CD4-positive, alpha-beta T cell treated with Interleukin-12 subunit alpha and Interleukin-12 subunit beta, for 1 hour (primary cell): ENCODE measurements around the gene FAF2.

Source experiments
- DNase-seq: peaks from one replicate; pipeline ENCODE4 v3.0.0-alpha.2; 2020

FAF2 gene

DNA sequence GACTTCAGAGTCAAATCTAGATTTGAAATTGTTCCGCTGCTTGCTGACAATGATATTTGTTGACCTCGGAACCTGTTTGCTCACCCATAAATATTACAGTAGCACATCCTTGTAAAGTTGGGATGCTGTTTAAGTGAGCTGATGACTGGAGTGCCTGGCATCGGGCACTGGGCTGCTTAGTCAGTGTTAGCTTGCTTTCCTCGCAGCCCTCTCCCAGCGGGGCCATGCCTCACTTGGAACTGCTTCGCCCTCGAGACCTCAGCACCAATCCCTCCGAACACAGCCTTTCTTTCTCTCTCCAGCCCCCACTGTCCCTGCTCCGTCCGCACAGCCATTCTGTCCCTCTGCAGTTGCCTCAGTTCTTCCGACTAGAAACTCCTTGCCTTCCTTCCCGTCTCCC, 65.6 kb downstream of the FAF2 start:
- no peak for DNase-seq

DNA sequence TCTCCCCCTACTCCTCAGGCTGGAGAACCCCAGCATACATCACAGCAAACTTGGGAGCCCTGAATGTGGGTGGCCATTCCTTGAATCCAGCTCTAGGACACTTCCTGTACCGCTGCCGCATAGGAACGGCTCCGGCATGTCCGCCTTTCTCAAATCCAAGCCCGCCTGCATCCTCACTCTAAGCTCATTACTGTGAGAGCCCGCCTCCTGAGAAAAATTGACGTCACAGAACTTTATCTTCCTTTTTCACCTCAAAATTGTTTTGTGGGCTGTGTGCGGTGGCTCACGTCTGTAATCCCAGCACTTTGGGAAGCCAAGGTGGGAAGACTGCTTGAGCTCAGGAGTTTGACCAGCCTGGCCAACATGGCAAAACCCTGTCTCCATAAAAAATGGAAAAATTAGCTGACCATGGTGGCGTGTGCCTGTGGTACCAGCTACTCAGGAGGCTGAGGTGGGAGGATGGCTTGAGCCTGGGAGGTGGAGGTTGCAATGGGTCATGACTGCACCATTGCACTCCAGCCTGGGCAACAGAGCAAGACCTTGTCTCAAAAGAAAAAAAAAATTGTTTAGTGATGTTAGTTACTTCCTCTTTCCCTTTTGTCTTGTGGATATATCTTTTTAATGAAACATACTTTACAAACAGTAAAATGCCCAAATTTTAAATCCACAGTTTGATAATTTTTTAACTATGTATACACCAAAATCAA, 66.2 kb downstream of the FAF2 start:
- DNase-seq: no peak

DNA sequence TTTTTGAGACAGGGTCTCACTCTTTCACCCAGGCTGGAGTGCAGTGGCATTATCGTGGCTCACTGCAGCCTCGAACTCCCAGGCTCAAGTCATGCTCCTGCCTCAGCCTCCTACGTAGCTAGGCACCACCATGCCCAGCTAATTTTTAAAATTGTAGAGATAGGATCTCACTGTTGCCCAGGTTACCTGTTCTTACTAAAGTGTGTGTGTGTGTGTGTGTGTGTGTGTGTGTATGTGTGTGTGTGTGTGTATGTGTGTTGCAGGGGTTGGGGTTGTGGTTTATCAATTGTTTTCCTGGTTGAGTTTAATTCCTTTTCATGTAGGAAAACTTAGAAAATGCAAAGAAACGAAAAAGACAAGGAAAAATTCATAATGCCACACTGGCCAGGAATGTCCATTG, 67.2 kb downstream of the FAF2 start:
- no peak for DNase-seq

DNA sequence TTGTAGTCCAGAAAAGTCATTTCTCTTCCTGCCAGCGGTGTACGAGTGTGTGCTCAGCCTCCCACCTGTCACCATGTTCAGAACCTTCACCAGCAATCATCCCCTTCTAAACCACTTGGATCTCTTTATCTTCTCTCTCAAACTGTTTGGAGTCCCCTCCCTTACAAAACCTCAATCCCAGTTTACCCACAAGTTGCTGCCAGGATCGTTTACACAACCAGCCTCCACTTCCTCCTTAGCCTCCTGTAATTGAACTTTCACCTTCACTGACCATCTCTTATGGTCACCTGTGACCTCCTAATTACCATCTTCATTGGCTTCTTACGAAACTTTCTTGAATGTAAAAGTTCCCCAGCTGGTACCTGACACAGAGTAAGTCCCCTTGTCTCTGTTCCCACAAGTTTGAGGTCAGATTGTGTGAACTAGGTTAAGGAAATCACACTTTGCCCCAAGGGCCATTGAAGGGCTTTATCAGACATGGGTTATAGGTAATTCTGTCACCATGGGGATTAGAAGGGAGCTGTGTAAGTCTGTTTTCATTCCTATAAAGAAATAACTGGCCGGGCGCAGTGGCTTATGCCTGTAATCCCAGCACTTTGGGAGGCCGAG, 69.0 kb downstream of the FAF2 start:
- no peak for DNase-seq

DNA sequence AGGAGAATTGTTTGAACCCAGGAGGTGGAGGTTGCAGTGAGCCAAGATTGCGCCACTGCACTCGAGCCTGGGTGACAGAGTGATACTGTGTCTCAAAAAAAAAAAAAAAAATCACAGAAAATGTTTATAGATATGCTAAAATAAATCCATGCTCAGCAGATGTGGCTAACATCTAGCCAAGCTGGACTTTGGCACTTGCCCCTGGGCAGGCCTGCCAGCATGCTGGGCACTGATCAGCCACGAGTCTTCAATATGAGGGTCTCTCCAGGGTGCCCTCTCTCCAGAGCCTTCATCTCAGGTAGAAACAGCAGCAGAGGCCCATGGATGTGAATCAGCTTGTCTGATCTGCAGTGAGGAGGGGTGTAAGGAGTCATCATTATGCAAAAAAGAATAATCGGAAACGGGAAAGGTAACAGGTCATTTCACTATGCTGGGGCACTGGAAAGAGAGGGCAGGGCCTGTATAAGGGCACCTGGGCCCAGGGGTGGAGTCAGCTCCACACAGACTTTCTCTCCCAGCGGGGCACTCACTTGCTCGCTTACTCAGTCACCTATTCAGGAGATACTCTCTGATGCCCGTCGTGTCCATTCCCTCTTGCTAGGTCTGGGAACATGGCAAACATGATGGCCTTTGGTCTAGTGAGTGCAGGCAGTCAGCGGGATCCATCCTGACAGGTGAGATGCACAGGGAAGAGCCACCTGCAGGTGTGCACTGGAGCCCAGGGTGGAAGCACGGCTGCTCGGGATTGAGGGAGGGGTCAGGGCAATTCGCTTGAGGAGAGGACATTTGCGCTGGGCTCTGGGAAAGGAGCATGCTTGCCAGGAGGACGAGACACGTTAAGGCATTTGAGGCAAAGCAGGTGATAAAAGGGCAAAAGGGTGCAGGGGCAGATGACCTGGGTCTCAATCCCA, 71.9 kb downstream of the FAF2 start:
- DNase-seq: no peak

DNA sequence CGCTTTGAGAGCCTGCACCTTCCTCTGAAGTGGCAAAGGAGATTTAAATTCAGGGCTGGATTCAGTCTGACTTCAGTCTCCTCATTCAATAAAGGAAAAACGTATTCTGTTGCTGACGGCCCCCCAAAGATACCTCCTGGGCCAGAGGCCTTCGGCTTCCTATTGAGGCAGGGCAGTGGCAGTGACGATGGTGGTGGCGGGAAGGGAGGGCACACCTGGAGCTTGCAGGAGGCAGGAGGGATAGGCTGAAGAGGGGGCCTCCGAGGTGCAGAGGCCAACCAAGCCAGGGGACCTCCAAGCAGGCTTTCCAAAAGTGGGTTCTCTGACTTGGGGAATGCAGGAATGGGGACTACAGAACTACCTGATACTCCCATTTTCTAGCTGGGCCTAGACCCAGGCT, 73.1 kb downstream of the FAF2 start:
- DNase-seq: no peak

DNA sequence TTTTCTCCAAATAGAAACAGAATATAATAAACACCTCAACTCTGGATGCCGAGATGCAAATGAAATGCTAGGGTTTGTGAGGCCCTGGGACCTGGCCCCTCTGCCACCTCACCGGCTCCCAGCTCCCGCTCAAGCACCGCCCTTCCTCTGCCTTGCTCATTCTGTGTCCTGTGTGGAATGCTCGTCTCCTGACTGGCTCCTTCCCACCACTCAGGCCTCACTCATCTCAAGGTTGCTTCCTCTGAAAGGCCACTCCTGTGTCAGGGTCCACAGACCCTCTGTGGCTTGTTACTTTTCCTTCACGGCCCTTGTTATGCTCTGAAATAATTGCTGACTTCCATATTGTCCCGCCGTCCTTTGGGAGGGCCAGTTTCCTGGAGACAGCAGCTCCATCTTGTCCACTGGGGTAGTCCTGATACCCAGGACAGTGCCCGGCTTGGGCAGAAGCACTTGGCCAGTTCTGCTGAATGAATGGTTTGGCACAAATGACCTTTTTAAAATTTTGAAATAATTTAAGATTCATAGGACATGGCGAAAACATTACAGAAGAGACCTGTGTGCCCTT, 73.6 kb downstream of the FAF2 start:
- DNase-seq: no peak

DNA sequence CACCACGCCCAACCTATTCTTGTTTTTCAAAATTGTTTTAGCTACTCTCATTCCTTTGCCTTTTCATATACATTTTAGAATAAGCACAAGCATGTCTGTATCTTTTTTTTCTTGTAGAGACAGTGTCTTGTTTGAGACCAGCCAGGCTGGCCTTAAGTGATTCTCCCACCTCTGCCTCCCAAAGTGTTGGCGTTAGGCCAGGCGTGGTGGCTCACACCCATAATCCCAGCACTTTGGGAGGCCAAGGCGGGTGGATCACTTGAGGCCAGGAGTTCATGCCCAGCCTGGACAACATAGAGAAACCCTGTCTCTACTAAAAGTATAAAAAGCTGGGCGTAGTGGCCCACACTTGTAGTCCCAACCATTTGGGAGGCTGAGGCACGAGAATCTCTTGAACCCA, 76.0 kb downstream of the FAF2 start:
- no peak for DNase-seq

DNA sequence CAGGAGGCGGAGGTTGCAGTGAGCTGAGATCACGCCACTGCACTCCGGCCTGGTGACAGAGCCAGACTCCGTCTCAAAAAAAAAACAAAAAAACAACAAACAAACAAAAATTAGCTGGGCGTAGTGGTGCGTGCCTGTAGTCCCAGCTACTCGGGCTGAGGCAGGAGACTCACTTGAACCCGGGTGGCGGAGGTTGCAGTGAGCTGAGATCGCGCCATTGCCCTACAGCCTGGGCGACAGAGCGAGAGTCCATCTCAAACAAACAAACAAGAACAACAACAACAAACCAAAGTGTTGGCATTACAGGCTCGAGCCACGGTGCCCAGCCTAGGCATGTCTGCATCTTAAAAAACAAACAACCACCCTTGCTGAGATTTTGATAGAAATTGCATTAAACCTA, 76.8 kb downstream of the FAF2 start:
- DNase-seq: no peak

DNA sequence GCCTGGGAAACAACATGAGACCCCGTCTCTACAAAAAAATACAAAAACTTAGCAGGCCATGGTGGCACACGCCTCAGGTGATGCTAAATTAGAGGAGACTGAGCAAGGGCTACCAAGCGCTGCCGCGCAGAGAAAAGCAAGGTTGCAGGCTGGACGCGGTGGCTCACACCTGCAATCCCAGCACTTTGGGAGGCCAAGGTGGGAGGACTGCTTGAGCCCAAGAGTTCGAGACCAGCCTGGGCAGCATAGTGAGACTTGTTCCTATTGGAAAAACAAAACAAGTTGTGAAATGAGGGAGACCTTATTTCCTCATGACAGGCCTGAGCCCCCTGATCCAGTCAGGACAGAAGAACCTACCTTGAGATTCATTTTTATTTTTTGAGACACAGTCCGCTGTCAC, 77.5 kb downstream of the FAF2 start:
- DNase-seq: no peak

DNA sequence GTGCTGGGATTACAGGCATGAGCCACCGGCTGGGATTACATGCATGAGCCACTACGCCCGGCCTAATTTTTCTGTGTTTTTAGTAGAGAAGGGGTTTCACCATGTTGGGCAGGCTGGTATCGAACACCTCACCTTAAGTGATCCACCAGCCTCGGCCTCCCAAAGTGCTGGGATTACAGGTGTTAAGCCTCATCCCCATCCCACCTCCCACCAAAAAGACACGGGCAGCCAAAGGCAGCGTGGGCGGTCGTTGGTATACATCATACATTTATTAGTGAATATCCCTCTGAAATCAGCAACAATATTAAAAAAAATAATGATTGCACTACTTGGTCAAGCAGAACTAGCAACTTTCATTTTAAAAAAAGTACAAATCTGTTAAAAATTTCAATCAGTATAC, 78.3 kb downstream of the FAF2 start:
- DNase-seq: no peak

DNA sequence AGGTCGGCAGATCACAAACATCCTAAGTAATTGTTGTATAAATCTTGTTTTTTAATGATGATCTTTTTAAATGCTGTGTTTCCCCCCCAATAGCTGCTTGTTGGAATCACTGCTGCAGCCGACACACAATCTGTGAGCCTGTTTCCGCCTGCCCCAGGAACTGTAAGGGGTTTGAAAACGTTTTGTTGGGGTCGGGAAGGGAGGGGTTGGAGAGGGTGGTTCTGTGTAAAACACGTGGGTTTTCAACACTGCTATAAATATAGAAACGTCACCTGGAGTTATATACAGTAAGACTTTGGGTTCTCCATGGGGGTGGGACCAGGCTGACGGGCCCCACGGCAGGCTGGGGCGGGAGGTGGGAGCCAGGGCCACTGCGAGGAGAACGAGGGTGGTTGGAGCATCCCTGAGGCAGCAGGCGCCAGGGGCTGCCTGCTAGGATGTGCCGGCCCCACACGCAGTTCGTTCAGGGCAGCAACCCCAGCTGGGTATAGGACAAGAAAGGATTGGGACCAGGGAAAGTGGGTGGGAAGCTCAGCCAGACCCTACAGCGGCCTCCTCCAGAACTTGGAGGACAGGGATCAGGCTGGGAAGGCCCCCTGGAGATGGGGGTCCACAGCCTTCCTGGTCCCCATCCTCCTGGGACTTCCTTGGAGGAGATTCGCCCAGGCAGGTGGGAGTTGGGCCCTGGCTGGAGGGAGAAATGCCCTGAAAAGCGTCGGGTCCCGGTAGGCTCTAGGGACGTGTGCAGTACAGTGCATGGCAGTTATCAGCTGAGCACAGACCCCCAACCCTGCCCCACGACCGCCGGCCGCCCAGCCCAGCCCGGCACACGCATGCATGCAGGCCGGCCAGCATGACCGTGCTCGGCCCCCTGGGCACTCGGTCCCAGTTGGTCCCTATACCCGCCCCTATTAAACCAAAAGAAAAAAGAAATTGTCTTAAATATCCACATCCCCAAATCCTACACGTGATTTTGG, 79.3 kb downstream of the FAF2 start:
- DNase-seq: no peak

DNA sequence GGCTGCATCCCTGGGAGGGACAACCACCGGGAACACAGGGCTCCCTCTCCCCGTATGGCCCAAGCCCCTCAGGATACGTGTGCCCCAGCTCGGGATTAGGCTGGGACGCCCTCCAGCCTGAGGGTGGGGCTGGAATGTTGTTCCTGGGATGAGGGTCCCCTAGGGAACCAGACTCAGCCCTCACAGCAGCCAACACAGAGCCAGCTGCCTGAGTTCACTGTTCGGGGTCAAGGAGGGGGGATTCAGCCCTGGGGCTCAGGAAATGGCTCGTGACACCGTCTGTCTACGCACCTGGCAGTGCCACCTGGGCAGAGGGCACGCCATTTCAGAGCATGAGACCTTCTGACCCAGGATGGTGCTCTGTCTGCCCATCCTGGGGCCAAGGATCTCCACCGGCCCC, 80.1 kb downstream of the FAF2 start:
- DNase-seq: no peak

DNA sequence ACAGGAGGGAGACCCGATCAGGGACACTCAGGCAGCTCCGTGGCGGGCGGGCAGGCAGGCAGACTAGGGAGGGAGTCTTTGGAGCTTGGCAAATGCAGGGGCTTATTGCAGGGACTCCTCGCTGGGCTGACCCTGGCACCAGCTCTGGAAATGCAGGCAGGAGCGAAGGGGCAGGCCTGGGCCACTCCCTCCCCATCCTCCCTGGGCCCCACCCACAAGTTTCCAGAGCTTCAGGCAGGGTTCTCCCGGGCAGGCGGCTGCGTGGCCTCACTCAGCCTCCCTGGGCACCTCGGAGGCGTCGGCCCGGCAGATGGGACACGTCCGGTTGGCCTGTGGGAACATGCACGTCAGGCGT, 80.6 kb downstream of the FAF2 start:
- DNase-seq: no peak

DNA sequence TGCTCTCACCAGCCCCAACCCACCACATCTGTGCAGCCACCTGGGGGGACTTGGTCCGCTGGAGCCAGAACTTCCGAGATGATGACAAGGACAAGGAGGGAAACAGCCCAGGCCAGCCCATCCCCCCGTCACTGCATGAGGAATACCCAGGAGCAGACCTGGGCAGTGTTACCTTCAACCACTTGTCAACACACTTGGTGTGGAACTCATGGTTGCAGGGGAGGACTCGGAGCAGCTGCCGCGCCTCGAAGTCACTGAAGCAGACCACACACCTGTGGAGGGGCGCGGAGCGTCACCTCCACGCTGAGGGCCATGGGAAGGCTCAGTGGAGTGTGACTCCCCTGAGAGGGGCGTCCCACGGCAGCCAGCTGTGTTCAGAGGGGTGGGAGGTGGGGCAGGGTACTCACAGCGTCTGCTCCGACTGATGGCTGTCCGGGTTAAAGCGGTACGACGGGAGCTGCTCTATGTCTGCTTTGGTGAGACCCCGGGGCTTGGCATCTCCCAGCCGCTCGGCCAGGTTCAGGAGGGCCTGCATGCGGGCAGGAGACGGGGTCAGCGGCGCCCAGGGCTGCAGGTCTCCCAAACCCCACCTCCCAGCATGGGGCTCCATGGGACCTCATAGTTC, 81.0 kb downstream of the FAF2 start:
- no peak for DNase-seq

DNA sequence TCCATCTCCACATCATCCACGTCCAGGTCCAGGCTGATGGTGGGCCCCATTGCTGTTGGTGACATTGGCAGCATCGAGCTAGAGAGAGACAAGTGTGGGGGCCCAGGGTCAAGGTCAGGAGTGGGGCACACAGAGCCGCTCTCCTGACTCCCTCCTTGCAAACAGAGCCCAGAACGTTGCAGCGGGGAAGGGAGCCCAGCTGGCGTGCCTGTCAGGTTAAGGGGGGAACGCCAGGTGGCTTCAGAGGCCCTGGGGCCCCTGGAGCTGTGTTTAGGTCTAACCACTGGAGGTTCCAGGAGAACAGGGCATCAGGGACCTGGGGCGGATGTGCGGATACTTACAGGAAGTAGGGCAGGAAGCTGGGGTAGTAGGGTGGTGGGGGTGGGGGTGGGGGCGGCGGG, 81.6 kb downstream of the FAF2 start:
- DNase-seq: peak; percentile 80

DNA sequence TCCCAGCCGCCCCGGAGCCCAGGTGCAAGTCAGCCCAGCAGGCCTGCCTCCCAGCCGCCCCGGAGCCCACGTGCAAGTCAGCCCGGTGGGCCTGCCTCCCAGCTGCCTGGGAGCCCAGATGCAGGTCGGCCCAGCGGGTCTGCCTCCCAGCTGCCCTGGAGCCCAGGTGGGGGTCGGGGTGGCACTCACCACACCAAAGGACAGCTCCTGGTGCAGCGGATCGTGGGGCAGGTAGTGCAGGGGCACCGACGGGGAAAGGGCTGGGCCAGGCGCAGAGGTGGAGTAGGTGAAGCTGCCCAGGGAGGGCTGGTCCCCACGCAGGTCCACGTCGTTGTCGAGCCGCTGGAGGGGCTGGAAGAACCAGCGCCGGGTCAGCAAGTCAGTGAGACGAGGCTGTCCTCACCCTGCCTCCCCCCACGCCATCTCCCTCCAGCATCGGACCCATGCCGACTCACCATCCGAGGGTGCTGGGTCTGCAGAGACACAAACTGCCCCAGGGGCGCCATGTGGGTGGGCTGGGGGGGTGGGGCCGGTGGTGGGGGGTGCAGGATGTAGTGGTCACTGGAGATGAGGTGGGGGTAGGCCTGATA, 82.3 kb downstream of the FAF2 start:
- no peak for DNase-seq

DNA sequence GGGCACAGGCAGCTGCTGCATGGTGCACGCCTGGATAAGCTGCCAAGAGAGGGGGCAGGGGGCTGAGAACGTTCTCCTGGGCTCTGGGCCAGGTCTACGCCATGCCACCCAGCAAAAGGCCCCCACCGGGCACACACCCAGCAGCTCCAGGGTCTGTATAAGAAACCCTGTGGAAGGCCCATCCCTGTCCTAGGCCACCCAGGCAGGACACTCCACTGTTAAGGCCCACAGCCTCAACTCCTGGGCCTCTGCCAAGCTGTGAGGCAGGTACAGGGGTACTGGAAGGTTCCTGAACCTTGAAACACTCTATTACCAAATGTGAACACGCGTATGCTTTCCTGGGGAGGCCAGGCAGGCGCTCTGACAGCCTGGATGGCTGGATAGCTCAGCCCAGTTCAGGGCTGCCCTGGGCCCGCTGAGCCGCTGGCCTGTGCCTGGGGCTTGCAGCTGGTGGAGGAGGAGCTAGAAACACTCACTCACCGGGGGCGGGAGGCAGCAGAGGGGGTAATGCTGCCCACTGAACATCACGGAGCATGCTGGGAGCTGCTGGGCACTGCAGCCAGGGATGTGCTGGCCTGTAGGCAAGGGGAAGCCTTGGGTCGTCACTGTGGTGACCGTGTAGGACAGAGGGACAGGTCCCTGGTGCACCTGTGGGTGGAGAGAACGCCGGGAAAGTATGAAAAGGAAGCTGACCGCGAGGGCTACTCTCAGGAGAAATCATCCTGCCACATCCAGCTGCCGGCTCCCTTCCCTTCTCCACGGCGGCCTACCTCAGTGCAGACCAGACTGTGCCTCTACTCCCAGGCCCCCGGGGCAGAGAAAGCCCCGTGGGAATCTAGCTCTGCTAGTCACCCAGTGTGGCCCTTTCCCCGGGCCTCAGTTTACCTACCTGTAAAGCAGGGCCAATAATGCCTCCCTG, 83.1 kb downstream of the FAF2 start:
- no peak for DNase-seq

DNA sequence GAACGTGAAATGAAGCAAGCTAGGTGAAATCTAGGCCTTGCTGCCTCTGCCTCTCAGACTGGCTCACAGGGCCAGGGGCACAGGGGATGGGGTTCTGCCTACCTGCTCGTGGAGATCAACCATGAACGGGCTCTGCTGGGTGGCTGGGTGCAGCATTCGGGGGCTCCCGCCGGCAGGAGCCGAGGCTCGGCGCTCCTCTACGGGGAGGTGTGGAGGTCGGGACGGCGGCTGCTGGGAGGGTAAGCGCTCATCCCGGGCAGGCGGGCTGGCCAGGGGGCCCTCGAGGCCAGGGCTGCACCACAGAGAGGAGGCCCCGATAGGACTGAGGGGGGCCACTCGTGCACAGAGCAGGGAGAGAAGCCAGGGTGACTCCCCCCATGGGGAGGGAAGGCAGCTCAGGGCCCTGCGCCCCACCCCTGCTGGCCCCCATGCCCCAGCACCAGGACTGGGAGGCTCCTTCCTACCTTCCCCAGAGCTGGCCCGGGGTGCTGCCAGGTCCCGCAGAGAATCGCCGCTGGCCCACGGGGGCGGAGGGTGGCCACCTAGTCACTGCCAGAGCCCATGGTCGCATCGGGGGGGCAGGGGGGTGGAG, 83.8 kb downstream of the FAF2 start:
- DNase-seq: no peak

DNA sequence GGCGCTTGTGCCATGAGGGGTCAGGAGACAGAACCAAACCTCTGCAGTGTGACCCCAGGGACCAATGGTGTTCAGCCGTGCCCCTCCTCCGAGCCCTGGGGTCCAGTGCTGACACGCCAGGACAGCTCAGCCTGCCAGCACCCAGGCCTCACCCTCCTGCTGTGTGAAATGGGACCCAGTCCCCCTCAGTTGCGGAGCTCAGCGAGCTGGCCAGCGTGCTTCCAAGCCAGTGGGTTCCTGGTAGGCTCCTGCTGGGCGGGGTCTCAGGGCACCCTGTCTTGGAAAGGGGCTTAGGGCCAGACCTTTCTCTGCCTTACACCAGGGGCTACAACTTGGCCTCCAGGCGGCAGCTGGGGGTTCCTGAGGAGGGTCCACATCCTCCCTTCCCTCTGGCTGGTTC, 84.6 kb downstream of the FAF2 start:
- no peak for DNase-seq
